K562 (cell line): Measurements from ENCODE around the gene DHRS13. TPM values are rescaled to one million over a fixed set of nuclear protein-coding genes. Genes with fewer than 3 reads are reported as not detected.

ENCODE experiments used
- ATF4 ChIP-seq: fragments of 450-650 bp; formaldehyde crosslinking; IDR thresholded peaks from 2 replicates; pipeline ENCODE4 v1.4.0; 2022; ENCODE audit warnings: mild to moderate bottlenecking, moderate library complexity
- CEBPZ ChIP-seq: fragments of 150-350 bp; IDR thresholded peaks from 2 replicates; pipeline ENCODE4 v1.6.1; 2014; ENCODE audit warnings: low read depth, mild to moderate bottlenecking, low read length, borderline replicate concordance
- ELF1 ChIP-seq: fragments of 200-800 bp; sonication (Bioruptor generic); IDR thresholded peaks from 2 replicates; pipeline ENCODE4 v1.6.1; 2016; ENCODE audit warnings: missing genetic modification characterization, missing compliant biosample characterization
- JUN ChIP-seq, 2 experiments: sonication (generic) in 1 of 2; formaldehyde crosslinking in 1 of 2; IDR thresholded peaks; 2 replicates each; pipeline versions ENCODE4 v1.6.1 to v1.8.0; 2012 to 2022; ENCODE audit warnings: borderline replicate concordance in 2 of 2, mild to moderate bottlenecking in 2 of 2, improper control_type of control experiment in 1 of 2, low read depth in 1 of 2, low read length in 1 of 2, missing genetic modification reagents in 1 of 2
- KLF1 ChIP-seq: fragments of 450-650 bp; IDR thresholded peaks from 2 replicates; pipeline ENCODE4 v1.6.1; 2016; ENCODE audit warnings: missing genetic modification characterization, missing compliant biosample characterization
- MAFG ChIP-seq: fragments of 450-650 bp; conservative IDR thresholded peaks from 2 replicates; pipeline ENCODE4 v1.6.1; 2016; ENCODE audit warnings: missing genetic modification characterization, missing compliant biosample characterization
- MEF2A ChIP-seq: IDR thresholded peaks from 2 replicates; pipeline ENCODE4 v1.6.1; 2011; ENCODE audit warnings: low read depth, mild to moderate bottlenecking, low read length, moderate library complexity; ENCODE audit not compliant: control insufficient read depth
- NR3C1 ChIP-seq: sonication (generic); formaldehyde crosslinking; IDR thresholded peaks from 2 replicates; pipeline ENCODE4 v1.8.1; 2022; ENCODE audit warnings: missing genetic modification reagents
- PHB2 ChIP-seq: fragments of 450-650 bp; IDR thresholded peaks from 2 replicates; pipeline ENCODE4 v1.6.1; 2017; ENCODE audit warnings: low read depth
- PHF21A ChIP-seq: fragments of 450-650 bp; IDR thresholded peaks from 2 replicates; pipeline ENCODE4 v1.6.1; 2017; ENCODE audit warnings: low read depth, borderline replicate concordance
- POLR2H ChIP-seq: IDR thresholded peaks from 2 replicates; pipeline ENCODE4 v1.6.1; 2016; ENCODE audit warnings: missing genetic modification characterization, low read depth, mild to moderate bottlenecking, control low read depth, missing compliant biosample characterization, moderate library complexity
- PRMT5 ChIP-seq: sonication (generic); formaldehyde crosslinking; IDR thresholded peaks from 2 replicates; pipeline ENCODE4 v1.5.0; 2020; ENCODE audit warnings: missing genetic modification reagents
- PURB ChIP-seq: sonication (generic); formaldehyde crosslinking; IDR thresholded peaks from 2 replicates; pipeline ENCODE4 v1.9.0; 2021; ENCODE audit warnings: low read depth, mild to moderate bottlenecking, missing genetic modification reagents
- RB1 ChIP-seq: fragments of 450-650 bp; IDR thresholded peaks from 2 replicates; pipeline ENCODE4 v1.6.1; 2017; ENCODE audit warnings: low read depth, mild to moderate bottlenecking
- RBFOX2 ChIP-seq: fragments of 200-400 bp; formaldehyde crosslinking; IDR thresholded peaks from 2 replicates; pipeline ENCODE4 v1.6.1; 2017; ENCODE audit warnings: low read depth, mild to moderate bottlenecking, low read length, moderate library complexity
- SRSF7 ChIP-seq: fragments of 200-400 bp; formaldehyde crosslinking; optimal IDR thresholded peaks from 2 replicates; pipeline ENCODE3; 2017; ENCODE audit warnings: mild to moderate bottlenecking, low read depth, low read length
- VEZF1 ChIP-seq: fragments of 200-800 bp; sonication (Bioruptor generic); IDR thresholded peaks from 2 replicates; pipeline ENCODE4 v1.6.1; 2017; ENCODE audit warnings: missing genetic modification characterization, missing compliant biosample characterization
- ZNF609 ChIP-seq: sonication (generic); formaldehyde crosslinking; IDR thresholded peaks from 2 replicates; pipeline ENCODE4 v1.8.1; 2023; ENCODE audit warnings: missing genetic modification reagents, mild to moderate bottlenecking, borderline replicate concordance
- polyA plus RNA-seq, 8 experiments: library from polyadenylated mRNA; depleted of rRNA in 4 of 8; stranded (reverse) in 5 of 8; unstranded in 3 of 8; fragments of >200 nt; fragmentation: Nextera tagmentation in 2 of 8; fragmentation: Illumina TruSeq in 1 of 8; extraction: Ambion mirVana in 2 of 8; extraction: Trizol in 1 of 8; gene quantifications; 2 replicates each; pipeline versions ENCODE4 v1.2.1 to v1.2.3, GENCODE V29; 2011 to 2014; ENCODE audit warnings: inconsistent platforms in 1 of 8, missing spikeins in 1 of 8
- total RNA-seq, 7 experiments: library from RNA; depleted of rRNA in 6 of 7; stranded (reverse); fragments of >200 nt in 6 of 7; fragmentation: Illumina TruSeq in 2 of 7; extraction: Trizol in 2 of 7; gene quantifications; 2 replicates each; pipeline versions ENCODE4 v1.2.1 to v1.2.3, GENCODE V29; 2011 to 2021; ENCODE audit warnings: low replicate concordance in 1 of 7

Gene DHRS13
- total and polyA plus RNA-seq, 9 of the 15 experiments (the other 6 are each of a cell fraction or from before 2014, with no cell fraction given), result 0.32 to 52.3 (median 34.3) TPM; not detected in 1

GRCh38 chr17:28925912-28926365, 23.1 kb upstream of the DHRS13 start (continued):
- TF ChIP-seq VEZF1 (CRISPR knock-in tag) (peak; percentile 81), KLF1 (tag) (no peak), ATF4 (0 out of 2 replicates have a peak, but pooled peaks have one; percentile 22), RB1 (no peak), NR3C1 (CRISPR knock-in tag) (no peak), RBFOX2 (no peak), MEF2A (no peak), MAFG (no peak), PHB2 (no peak), PURB (no peak), PHF21A (no peak), CEBPZ (no peak), ELF1 (tag) (peak; percentile 35; the same call in 1 of the 2 replicates), SRSF7 (no peak), ZNF609 (CRISPR knock-in tag) (no peak), PRMT5 (CRISPR knock-in tag) (no peak), POLR2H (no peak), JUN (IDR thresholded peaks at IDR 0.05; ENCODE audit: borderline replicate concordance, low read depth, low read length) (peak; percentile 73; the same call in 1 of the 2 replicates), JUN (CRISPR knock-in tag; IDR thresholded peaks at IDR 0.05; ENCODE audit: borderline replicate concordance) (no peak; the same call in 1 of the 2 replicates)
